GM18505 (cell line): Measurements from ENCODE around the gene CDC42BPG.

Source experiments
- ATAC-seq: cut with Tn5 transposase; IDR thresholded peaks from one replicate; pipeline ENCODE4 v1.9.1; 2021; ENCODE audit not compliant: unreplicated experiment
- POLR2A ChIP-seq: IDR thresholded peaks from 4 replicates; pipeline ENCODE4 v1.6.1; 2011; ENCODE audit warnings: borderline replicate concordance; ENCODE audit not compliant: insufficient read depth, insufficient read length; ENCODE audit errors: extremely low read depth

CDC42BPG gene

DNA sequence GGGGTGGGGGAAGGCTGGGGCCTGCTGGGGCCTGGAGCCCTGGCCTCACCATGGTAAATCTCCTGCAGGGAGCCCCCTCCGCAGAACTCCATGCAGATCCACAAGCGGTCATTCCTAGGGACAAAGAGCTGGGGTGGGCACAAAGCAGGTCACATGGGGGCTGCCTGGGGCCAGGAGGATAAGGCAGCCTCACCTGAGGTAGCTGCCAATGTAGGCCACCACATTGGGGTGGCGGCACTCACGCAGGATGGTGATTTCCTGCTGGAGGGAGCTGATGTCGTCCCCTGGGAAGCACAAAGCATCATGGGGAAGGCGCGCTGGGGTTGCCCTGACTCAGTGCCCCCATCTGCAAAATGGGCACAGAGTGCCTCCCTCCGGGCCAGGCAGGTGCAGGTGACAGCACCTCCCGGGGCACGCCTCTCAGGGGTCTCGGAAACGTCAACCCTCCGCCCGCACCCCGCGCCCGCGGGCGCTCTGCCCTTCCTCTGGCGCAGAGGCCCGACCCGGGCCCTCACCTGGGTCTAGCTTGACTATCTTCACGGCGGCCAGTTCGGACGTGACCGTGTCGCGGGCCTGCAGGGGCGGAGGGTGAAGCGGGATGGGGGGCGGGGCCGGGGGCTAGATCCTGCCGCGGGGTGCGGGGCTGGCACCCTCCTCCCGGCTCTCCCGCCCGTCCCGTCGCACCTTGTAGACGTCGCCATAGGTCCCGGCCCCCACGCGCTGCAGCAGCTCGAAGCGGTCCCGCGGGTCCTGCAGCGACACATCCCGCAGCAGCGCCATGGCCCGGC is 41.9 kb downstream of the CDC42BPG start:
- ATAC-seq, result peak; percentile 17
- TF ChIP-seq POLR2A, result peak; percentile 6

DNA sequence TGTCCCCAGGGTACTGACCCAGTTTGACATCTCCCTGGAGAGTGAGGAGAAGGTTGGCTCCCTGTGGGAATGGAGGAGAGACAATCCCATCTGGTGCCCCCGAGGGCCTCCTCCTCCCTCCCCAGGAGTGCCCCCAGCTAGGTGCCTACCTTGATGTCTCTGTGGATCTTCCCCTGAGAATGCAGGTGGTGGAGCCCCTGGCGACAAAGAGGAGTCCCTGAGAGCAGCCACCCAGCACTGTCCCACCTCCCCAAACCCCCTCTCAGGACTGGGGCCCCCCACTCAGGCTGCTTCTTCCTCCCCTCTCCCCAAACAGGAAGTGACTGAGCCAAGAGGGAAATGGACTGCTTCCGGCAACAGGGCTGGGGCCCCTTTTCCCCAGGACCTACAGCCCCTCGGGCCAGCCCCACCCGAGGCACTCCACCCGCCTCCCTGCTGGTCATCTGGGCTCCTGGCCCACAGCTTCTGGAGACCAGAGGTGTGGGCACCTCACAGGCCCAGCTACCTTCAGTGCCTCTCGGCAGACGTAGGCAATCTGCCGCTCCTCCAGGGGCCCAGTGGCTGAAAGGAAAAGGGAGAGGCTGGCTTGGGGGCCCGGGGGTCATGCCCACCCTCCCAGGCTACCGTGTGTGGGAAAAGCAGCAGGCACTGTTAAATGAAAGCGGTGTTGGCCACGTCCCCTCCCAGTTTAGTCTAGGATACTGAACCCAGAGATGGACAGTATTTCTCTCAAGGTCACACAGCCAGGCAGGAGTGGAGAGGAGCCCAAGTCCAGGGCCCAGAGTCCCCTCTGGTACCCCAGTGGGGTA is 42.7 kb downstream of the CDC42BPG start:
- peak; percentile 16 for TF ChIP-seq POLR2A
- no peak for ATAC-seq

DNA sequence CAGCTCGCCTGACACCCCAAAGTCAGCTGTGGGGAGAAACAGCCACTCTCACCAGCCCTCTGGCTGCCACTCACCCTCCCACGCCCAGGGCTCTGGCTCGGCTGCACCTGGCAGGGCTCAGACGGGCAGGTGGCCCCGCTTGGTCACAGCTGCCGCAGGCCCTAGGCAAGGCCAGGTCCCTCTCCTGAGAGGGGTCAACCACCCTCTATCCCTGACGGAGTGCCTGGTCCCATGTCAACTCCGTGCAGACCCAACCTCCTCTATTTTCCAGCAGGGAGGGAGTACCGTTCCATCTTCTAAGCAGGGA is 43.3 kb downstream of the CDC42BPG start:
- no peak for TF ChIP-seq POLR2A
- no peak for ATAC-seq

DNA sequence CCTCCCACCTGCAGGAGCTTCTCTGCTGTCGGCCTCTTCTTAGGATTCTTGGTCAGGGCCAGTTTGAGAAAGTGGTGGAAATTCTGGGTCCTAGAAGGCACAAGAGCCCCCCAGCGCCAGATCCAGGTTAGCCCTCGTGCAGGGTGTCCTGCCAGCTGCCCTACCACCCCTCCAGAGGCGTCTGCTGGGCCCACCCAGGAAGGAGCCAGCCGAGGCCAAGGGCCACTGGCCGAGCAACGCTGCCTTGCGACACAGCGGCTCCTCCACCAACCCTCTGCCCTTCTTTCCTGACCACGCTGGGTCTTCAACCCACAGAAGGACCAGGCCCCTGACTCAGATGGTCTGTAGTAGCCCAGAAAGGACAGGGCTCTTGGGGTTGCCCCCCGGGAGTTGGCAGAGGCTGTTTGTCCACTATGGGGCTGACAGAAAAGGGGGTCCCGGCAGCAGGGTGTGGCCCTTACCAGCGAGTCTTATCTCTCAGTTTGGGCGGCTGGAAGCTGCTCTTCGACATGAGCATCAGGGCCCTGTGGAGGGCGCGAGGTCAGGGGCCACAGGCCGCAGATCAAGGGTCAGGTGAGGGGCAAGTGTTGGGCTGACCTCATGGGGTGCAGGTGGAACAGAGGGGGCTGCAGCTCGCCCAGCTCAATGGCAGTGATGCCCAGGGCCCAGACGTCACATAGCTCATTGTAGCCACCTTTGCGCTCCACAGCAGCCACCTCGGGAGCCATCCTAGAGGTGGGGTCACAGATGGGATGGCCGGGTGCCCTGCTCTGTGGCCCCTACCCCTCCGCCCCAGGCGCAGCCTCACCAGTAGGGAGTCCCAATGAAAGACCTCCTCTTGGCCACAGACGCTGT is 43.9 kb downstream of the CDC42BPG start:
- TF ChIP-seq POLR2A, result no peak
- ATAC-seq, result no peak

DNA sequence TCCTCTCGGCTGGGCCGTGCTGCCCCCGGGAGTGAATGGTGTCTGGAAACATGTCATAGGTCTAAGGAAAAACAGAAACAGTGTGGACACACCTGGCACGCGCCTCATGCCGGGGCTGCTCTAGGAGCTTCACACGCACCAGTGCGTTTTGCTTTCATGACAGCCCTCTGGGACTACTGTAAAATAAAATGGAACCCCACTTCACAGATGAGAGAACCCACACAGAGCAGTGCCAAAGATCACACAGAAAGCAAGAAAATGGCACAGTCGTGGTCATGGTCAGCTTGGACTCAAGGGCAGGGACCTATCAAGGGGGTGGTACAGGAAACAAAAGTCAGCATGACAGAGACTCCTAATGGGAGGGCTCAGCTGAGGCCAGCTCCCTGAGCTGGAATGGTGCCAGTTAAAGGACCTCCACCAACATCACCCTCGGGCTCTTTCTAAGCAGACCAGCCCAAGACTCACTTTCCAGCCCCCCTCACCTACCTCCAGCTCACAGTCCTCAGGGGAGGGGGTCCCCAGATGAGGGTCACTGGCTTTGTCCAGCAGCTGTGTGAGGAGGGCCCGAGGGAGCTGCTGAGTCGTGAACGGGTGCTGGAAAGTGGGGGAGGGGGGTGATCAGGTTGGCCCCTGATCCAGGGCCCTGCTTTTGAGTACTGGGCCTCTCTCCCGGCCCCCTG is 44.7 kb downstream of the CDC42BPG start:
- TF ChIP-seq POLR2A, result no peak
- no peak for ATAC-seq

DNA sequence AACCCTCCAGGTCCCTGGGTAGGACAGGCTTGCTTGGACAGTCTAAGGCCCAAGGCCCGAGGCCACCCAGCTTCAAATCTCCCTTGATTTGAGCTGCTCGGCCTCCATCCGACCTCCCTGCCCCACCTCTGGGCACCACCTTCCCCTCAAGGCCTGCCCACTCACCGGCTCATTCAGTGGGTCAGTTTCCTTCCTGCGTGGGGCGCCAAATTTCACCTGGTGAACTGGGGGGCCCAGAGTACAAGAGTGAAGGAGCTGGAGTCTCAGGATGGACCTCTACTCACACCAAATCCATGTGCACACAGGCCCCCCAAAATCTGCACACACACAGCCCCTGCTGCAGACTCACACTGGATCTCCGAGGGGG is 45.2 kb downstream of the CDC42BPG start:
- TF ChIP-seq POLR2A, result no peak
- no peak for ATAC-seq

DNA sequence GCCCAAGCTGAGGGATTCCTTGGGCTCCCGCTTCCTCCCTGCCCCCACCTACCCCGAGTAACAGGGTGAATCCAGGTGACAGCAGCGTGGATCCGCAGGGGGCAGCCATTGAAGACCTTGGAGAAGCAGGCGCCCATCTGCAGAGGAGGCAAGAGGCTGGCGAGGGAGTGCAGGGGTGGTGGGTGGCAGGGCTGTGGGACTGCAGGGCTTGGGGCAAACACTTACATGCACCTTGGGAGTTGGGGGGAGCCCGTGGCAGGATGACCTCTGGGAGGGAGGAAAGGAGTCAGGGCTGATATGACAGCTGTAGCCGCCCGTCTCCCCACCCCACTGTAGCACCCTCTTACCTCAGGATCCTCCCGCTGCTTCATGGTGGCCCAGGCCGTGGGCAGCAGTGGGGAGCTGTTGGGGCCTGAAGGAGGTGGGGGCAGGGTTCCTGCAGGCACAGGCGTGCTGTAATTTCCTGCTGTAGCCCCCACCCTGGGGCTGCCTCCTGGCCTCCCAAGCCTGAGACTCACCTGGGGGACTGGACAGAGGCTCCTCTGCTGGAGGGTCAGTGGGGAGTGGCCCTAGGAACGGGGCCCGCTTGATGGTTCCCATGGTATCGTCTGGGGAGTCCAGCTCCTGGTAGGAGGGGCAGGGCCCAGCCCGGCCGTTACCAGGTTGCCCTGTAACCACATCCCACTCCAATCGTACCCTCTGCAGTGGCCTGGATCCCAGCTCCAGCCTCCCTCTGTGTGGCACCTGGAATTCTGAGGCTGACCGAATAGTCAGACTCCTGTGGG is 47.5 kb downstream of the CDC42BPG start:
- no peak for ATAC-seq
- no peak for TF ChIP-seq POLR2A

DNA sequence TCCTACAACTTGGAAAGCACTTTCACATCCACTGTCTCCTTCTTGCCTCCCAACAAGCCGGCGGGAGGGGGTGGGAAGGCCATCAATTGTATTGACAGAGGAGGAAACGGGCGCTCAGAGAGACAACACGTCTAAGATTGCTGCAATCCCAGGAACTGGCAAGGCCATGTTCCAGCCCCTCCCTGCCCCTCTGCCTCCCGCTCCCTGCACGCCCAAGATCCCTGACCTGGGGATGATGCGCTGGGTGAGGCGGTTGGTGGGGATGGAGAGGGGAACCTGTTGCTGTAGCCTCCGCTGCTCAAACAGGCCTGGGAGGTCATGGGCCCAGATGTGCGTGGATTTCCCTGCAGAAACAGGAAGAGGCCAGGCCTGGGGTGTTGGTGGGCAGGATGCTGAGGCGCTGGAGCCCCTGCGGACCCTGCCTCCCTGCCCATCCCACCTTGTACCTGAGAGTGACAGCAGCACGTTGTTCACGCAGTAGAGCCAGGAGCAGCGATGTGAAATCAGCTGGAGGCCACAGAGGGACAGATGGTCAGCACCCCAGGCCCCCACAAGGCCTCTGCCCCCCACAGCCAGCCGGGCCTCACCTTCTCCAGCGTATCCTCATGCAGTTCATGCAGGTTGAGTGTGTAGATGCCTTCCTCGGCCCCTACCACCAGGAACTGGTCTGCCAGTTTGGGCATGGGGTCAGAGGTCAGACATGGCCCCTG is 48.3 kb downstream of the CDC42BPG start:
- no peak for ATAC-seq
- no peak for TF ChIP-seq POLR2A

DNA sequence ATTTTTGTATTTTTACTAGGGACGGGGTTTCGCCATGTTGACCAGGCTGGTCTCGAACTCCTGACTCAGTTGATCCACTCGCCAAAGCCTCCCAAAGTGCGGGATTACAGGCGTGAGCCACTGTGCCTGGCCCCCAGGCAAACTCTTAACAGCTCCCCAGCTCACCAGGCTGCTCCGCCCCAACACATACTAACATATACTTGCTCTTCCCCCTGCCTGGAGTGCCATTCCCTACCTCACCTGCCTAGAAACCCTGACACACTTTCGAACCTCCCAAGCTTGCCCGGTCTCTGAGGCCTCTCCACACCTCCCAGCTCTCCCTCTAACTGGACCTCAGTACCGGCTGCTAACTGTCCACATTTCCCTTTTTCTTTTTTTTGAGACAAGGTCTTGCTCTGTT is 49.9 kb downstream of the CDC42BPG start:
- no peak for TF ChIP-seq POLR2A
- ATAC-seq, result no peak

DNA sequence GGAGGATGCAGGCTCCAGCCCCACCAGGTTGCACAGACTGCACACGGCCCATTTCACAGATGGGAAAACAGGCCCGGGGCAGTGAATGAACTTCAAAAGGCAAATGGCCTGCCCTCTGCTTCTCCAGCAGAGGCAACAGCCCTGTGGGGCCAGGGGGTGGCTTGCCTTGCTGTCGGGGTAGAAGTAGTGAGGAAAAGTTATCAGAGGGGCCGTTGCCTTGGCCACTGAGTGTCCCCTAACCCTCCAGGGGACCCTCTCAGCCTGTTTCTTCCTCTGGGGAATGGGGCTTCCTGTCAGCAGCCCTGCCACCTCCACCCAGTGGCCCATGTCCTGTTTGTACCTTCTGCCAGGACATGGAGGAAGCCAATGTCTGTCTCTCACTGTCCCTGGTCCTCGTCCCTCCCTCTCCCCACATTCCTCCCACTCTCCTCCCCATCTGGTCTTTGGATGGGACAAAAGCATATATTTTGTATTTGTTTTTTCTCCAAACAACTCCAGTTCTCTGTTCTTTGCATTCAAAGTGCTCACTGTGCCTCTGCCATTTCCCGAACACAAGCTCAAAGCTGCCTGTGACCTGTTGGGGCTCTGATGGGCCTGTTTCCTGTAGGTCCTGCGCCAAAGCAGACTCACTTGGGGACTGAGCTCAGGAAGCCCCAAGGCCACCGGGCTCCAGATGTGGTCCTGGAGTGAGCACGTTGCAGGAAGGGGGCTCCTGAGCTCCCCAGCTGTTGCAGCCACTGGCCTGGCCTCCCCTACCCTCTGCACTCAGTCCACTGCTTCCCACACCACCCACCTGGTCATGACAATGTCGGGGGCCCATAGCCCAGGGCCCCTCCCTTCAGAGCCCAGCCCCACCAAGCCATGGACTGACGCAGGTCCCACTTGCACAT is 50.9 kb downstream of the CDC42BPG start:
- no peak for TF ChIP-seq POLR2A
- no peak for ATAC-seq

DNA sequence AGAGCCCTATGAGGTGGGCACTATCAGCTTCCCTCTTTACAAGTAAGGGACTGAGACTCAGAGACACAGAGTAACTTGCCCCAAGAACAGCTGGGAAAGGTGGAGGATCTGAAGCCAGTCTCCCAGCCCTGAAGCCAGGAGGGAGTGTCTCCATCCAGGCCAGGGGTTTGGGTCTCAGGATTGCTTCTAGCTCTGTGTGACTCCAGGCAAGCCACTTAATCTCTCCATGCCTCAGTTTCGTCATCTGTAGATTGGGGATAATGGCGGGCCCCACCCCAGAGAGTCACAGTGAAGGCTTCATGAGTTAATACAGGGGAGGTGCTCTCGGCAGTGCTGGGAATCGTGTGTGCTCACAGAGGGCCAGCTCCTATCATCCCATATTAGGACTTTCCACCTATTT is 52.0 kb downstream of the CDC42BPG start:
- ATAC-seq, result no peak
- TF ChIP-seq POLR2A, result no peak
